ENCODE data around the gene COPG2.
A peak's percentile ranks its signal among the peaks of the same experiment; 100 is the strongest.

GRCh38 chr7:130560972-130561371 is 107.6 kb downstream of the COPG2 start:
- TF ChIP-seq CTCF (conservative IDR thresholded peaks at IDR 0.05; ENCODE audit: low read length) (peak; percentile 75), EZH2phosphoT487 (IDR thresholded peaks at IDR 0.05; ENCODE audit: borderline replicate concordance, low read depth, low read length) (no peak)

Measured in OCI-LY7 (cell line).